HEK293T (cell line): ENCODE data around the gene UNCX.

ENCODE experiments used
- CTCF ChIA-PET: fragments of 350-600 bp; formaldehyde crosslinking; extraction: SDS; loops from one replicate; lab custom pipeline; 2021; ENCODE audit warnings: antibody characterized with exemption, inconsistent platforms; lab: Yijun Ruan, JAX
- POLR2A ChIA-PET: fragments of 350-600 bp; formaldehyde crosslinking; extraction: SDS; loops from one replicate; lab custom pipeline; 2020; ENCODE audit warnings: antibody characterized with exemption, inconsistent platforms; lab: Yijun Ruan, JAX
- DNase-seq: peaks from one replicate; pipeline ENCODE4 v3.0.0; 2012; ENCODE audit warnings: mixed read lengths; ENCODE audit errors: extremely low spot score
- ARNT ChIP-seq: fragments of 450-650 bp; IDR thresholded peaks from 2 replicates; pipeline ENCODE4 v1.6.1; 2017; ENCODE audit warnings: mild to moderate bottlenecking
- CTBP1 ChIP-seq: fragments of 450-650 bp; IDR thresholded peaks from 2 replicates; pipeline ENCODE4 v1.6.1; 2016; ENCODE audit warnings: borderline replicate concordance
- FOXA1 ChIP-seq: fragments of 450-650 bp; IDR thresholded peaks from 2 replicates; pipeline ENCODE4 v1.6.1; 2016; ENCODE audit warnings: mild to moderate bottlenecking
- FOXK2 ChIP-seq: fragments of 450-650 bp; IDR thresholded peaks from 2 replicates; pipeline ENCODE4 v1.6.1; 2016; ENCODE audit warnings: mild to moderate bottlenecking
- FOXM1 ChIP-seq: fragments of 450-650 bp; IDR thresholded peaks from 2 replicates; pipeline ENCODE4 v1.6.1; 2017; ENCODE audit warnings: mild to moderate bottlenecking, borderline replicate concordance
- HDGF ChIP-seq: fragments of 450-650 bp; IDR thresholded peaks from 2 replicates; pipeline ENCODE4 v1.6.1; 2017; ENCODE audit warnings: antibody characterized with exemption, borderline replicate concordance
- L3MBTL2 ChIP-seq: fragments of 450-650 bp; conservative IDR thresholded peaks from 2 replicates; pipeline ENCODE4 v1.6.1; 2016; ENCODE audit warnings: mild to moderate bottlenecking
- LEF1 ChIP-seq: fragments of 450-650 bp; IDR thresholded peaks from 2 replicates; pipeline ENCODE4 v1.6.1; 2017; ENCODE audit warnings: mild to moderate bottlenecking, borderline replicate concordance
- NFRKB ChIP-seq: fragments of 450-650 bp; IDR thresholded peaks from 2 replicates; pipeline ENCODE4 v1.6.1; 2016; ENCODE audit warnings: mild to moderate bottlenecking, moderate library complexity
- PKNOX1 ChIP-seq: fragments of 450-650 bp; IDR thresholded peaks from 2 replicates; pipeline ENCODE4 v1.6.1; 2016
- SUZ12 ChIP-seq: fragments of 450-650 bp; IDR thresholded peaks from 2 replicates; pipeline ENCODE4 v1.6.1; 2016; ENCODE audit warnings: mild to moderate bottlenecking
- TARDBP ChIP-seq: fragments of 450-650 bp; IDR thresholded peaks from 2 replicates; pipeline ENCODE4 v1.6.1; 2016

Gene UNCX

GRCh38 chr7:1284743-1285458, 52.2 kb downstream of the UNCX start:
- CTCF ChIA-PET = no interaction called here
- no peak for TF ChIP-seq FOXA1
- TF ChIP-seq CTBP1 = no peak
- TF ChIP-seq TARDBP = no peak
- TF ChIP-seq FOXK2 = no peak
- TF ChIP-seq L3MBTL2 = no peak
- TF ChIP-seq SUZ12 = no peak
- no peak for TF ChIP-seq FOXM1
- no peak for TF ChIP-seq NFRKB
- TF ChIP-seq LEF1 = no peak
- TF ChIP-seq HDGF = no peak
- no peak for TF ChIP-seq PKNOX1
- POLR2A ChIA-PET = no interaction called here
- no peak for DNase-seq

- TF ChIP-seq ARNT = no peak
- TF ChIP-seq HDGF = no peak
- no peak for TF ChIP-seq TARDBP
- no peak for TF ChIP-seq L3MBTL2
- TF ChIP-seq CTBP1 = no peak
- ChIA-PET CTCF (no interaction called here), POLR2A (no interaction called here)
- DNase-seq = no peak
Observed at GRCh38 chr7:1285556-1286301, 53.1 kb downstream of the UNCX start.
